ENCODE measurements around the gene SLC17A6. TPM values are rescaled to one million over a fixed set of nuclear protein-coding genes. Genes with fewer than 3 reads are reported as not detected.
A peak's percentile ranks its signal among the peaks of the same experiment; 100 is the strongest.

SLC17A6 gene
- polyA plus RNA-seq (2013, experiment 1 of 2), result 0.40 TPM
- 0.76 TPM for polyA plus RNA-seq (2013, experiment 2 of 2)

DNA sequence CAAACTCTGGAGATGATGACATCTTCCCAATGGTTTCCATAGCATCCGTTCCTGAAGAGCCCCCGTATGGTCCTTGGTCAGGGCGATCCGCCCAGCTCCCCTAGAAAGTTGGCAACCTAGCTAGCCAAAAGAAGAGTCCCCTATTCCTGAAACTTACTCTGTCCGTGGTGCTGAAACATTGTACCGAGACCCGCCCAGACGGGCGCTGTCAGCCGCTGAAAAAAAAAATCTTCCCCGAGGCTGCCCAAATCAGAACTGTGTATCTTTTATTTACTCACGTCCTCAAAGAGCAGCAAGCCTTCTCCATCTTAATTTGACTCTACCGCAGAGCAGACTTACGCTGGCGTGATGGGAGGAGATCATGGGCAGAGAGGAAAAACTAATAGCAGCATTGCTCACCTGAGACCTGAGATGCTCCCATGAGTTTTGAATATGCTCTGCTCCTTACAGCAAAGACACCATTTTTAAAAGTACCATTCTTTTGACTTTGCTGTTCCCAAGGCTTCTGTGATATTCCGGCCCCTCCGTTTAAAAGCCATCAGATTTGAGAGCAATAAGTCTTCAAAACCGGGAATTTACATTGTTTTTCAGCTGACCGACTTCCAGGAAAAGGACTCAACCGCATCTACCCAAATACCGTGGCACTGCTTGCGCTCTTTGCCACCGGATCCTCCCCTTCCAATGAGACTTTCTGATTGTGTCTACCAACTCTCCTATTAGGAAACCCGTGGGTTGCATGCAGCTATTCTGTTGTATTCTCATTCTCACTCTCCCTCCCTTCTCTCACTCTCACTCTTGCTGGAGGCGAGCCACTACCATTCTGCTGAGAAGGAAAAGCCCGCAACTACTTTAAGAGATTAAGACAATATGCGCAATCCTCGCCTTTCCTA, at the start of gene SLC17A6:
TSS of gene SLC17A6 (plus strand) at position 786 of the 890 bp plus-strand sequence. CDS start 153 bp downstream, outside the sequence.
- no peak within 1 kb of the TSS for H3K27ac ChIP-seq (ENCODE audit: low read depth, low read length)

DNA sequence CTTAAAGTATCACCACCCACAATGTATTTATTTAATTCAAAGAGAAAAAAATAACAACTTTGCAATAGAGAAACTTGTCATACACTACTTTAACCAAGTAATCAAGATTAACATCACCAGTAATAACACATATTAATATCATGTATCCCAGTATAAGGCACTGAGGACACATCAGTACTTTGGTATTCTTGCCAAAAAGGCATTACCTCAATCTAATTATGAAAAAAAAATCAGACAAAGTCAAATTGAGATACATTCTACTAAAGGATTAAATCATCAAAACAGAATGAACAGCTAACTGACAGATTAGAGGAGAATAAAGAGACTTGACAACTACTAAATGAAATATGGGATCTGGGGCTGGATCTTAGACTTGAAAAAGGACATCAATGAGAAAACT, 35.8 kb upstream of the SLC17A6 start:
- Histone ChIP-seq H3K4me3 (ENCODE audit: low read length) (no peak overlapping the region), H3K9ac (ENCODE audit: low read depth, low read length) (no peak overlapping the region), H3K27me3 (ENCODE audit: insufficient read depth, low read length) (no peaks in the 10 kb centered on the region), H3K4me1 (ENCODE audit: insufficient read depth, low read length) (no peaks in the 10 kb centered on the region), H3K9me3 (ENCODE audit: insufficient read depth, low read depth, low read length) (no peaks in the 10 kb centered on the region), H3K27ac (ENCODE audit: low read depth, low read length) (no peak overlapping the region), H3K36me3 (ENCODE audit: insufficient read depth, low read length) (no peaks in the 10 kb centered on the region)

More for the DNA sequence above, at the start of gene SLC17A6:
- WGBS, result 3% methylated on average over 28 of the region's 28 CpGs
- H3K9ac ChIP-seq (ENCODE audit: low read depth, low read length), result no peak within 1 kb of the TSS
- no peaks in the 10 kb centered on the region for H3K9me3 ChIP-seq (ENCODE audit: insufficient read depth, low read depth, low read length)
- H3K36me3 ChIP-seq (ENCODE audit: insufficient read depth, low read length), result no peaks in the 10 kb centered on the region
- peak within 1 kb of the TSS; percentile 41 for H3K4me3 ChIP-seq (ENCODE audit: low read length)
- peaks cover 35% of the 10 kb centered on the region for H3K4me1 ChIP-seq (ENCODE audit: insufficient read depth, low read length)
- peaks cover 64% of the 10 kb centered on the region for H3K27me3 ChIP-seq (ENCODE audit: insufficient read depth, low read length)

DNA sequence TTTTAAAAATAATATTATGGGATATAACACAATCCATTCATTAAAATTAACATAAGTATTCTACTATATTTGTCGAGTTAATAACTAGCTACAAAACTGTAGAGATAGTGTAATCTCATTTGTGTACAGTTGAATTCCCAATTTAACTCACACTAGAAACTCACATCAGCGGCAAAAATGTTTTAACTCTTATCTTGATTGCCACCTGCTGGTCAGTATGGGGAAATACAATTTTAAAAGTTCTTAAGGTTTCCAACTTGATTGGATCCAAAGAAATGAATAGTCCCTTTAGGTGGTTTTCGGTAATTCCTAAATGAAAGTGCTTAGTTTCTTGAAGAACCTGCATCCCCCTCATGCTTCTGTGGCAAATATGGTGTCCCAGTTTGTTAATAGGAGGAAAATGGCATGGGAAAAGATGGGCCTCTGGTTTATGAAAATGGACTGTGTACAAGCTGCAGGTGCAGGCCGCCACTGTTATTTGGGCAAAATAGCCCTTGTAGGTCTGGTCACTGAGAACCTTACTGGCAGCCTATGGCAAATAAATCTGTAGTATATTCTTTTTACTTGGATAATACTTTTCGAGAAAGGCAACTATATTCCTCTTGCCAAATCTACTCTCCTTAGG, 33.7 kb upstream of the SLC17A6 start:
- 62% methylated on average over 4 of the region's 5 CpGs for WGBS
- no peaks in the 10 kb centered on the region for H3K9me3 ChIP-seq (ENCODE audit: insufficient read depth, low read depth, low read length)
- no peaks in the 10 kb centered on the region for H3K36me3 ChIP-seq (ENCODE audit: insufficient read depth, low read length)
- H3K27me3 ChIP-seq (ENCODE audit: insufficient read depth, low read length), result no peaks in the 10 kb centered on the region
- H3K4me1 ChIP-seq (ENCODE audit: insufficient read depth, low read length), result no peaks in the 10 kb centered on the region
- H3K9ac ChIP-seq (ENCODE audit: low read depth, low read length), result no peak overlapping the region
- H3K27ac ChIP-seq (ENCODE audit: low read depth, low read length), result no peak overlapping the region
- no peak overlapping the region for H3K4me3 ChIP-seq (ENCODE audit: low read length)

DNA sequence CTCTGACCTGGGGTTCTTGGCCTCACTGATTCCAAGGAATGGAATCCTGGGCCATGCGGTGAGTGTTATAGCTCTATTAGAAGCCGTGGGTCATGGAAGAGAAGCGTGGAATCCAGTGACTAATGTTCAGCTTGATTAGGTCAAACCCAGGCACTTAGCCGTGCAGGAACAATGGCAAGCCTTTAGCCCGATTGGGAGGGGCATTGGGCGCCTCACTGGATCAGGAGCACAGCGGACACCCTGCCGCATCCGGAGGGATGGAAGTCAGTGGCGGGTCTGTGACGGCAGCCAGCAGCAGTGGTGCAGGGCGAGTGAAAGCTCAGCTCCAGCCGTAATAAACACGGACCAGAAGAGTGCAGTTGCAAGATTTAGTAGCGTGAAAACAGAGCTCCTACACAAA, 20.5 kb upstream of the SLC17A6 start:
- no peaks in the 10 kb centered on the region for H3K27me3 ChIP-seq (ENCODE audit: insufficient read depth, low read length)
- no peaks in the 10 kb centered on the region for H3K9me3 ChIP-seq (ENCODE audit: insufficient read depth, low read depth, low read length)
- no peaks in the 10 kb centered on the region for H3K4me1 ChIP-seq (ENCODE audit: insufficient read depth, low read length)
- H3K4me3 ChIP-seq (ENCODE audit: low read length), result no peak overlapping the region
- no peak overlapping the region for H3K9ac ChIP-seq (ENCODE audit: low read depth, low read length)
- no peaks in the 10 kb centered on the region for H3K36me3 ChIP-seq (ENCODE audit: insufficient read depth, low read length)
- H3K27ac ChIP-seq (ENCODE audit: low read depth, low read length), result no peak overlapping the region
- 96% methylated on average over 15 of the region's 15 CpGs for WGBS

DNA sequence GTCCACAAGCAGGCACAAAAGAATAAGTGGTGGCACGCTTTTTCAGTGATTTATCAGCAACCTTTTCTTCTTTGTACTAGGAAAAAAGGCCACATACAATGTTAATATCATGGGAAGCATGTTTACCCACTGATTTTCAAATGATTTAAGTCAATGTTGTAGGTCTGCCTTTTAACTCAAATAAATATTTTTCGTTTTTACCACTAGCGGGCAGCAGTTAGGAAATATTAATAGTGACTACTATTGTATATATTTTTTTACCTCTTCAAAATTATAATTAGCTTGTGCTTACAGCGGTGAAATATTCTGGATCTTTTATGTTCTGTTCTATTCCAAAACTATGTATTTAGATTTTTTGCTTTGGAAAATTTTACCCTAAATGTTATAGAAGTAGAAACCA, 6.4 kb upstream of the SLC17A6 start:
- Histone ChIP-seq H3K9me3 (ENCODE audit: insufficient read depth, low read depth, low read length) (no peaks in the 10 kb centered on the region), H3K27ac (ENCODE audit: low read depth, low read length) (no peak overlapping the region), H3K27me3 (ENCODE audit: insufficient read depth, low read length) (peaks cover 5% of the 10 kb centered on the region; the same call in 1 of the 2 replicates), H3K4me3 (ENCODE audit: low read length) (no peak overlapping the region), H3K36me3 (ENCODE audit: insufficient read depth, low read length) (no peaks in the 10 kb centered on the region), H3K9ac (ENCODE audit: low read depth, low read length) (no peak overlapping the region), H3K4me1 (ENCODE audit: insufficient read depth, low read length) (peaks cover 16% of the 10 kb centered on the region)
- WGBS, result 83% methylated on average over 1 of the region's 4 CpGs

DNA sequence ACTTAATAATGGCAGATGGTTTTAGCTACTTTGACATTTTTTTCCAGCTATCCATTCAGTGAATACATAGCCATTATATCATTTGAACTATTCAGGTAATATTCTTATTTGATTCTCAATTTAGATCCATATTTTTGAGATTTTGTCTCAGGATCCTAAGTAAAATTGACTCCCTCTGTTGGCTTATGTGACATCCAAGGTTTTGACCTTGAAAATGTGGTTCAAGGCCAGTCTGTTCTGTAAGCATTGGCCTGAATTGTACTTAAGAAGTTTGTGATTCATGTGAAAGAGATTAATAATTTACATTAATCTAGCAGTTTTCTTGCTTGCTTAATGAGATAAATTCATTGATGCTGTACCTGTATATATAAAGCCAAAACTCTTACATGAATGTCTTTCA, 1.6 kb upstream of the SLC17A6 start:
- Histone ChIP-seq H3K4me3 (ENCODE audit: low read length) (no peak overlapping the region), H3K4me1 (ENCODE audit: insufficient read depth, low read length) (peaks cover 35% of the 10 kb centered on the region), H3K9me3 (ENCODE audit: insufficient read depth, low read depth, low read length) (no peaks in the 10 kb centered on the region), H3K27ac (ENCODE audit: low read depth, low read length) (no peak overlapping the region), H3K27me3 (ENCODE audit: insufficient read depth, low read length) (peaks cover 52% of the 10 kb centered on the region), H3K36me3 (ENCODE audit: insufficient read depth, low read length) (no peaks in the 10 kb centered on the region), H3K9ac (ENCODE audit: low read depth, low read length) (no peak overlapping the region)

DNA sequence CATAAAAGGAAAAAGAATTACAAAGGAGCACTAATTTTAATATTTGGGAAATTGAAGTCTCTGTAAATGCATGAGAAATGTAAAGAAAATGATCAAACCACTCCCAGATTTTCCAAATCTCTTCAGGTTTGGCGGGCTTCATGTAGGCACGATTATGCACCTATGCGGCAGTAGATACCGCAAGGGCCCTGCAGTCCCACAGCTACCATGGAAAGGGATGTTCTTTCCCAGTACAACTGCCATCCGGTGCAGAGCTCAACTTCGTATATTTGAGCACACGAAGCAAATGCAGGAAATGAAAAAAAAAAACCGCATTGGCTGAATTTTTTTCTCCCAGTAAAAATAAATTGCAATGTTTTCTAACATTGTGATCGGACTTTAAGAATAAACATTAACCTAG, 1.4 kb downstream of the SLC17A6 start:
- Histone ChIP-seq H3K4me3 (ENCODE audit: low read length) (peak overlapping the region; percentile 52; the same call in 1 of the 2 replicates), H3K27ac (ENCODE audit: low read depth, low read length) (no peak overlapping the region), H3K9ac (ENCODE audit: low read depth, low read length) (no peak overlapping the region), H3K27me3 (ENCODE audit: insufficient read depth, low read length) (peaks cover 82% of the 10 kb centered on the region), H3K4me1 (ENCODE audit: insufficient read depth, low read length) (peaks cover 28% of the 10 kb centered on the region), H3K9me3 (ENCODE audit: insufficient read depth, low read depth, low read length) (no peaks in the 10 kb centered on the region), H3K36me3 (ENCODE audit: insufficient read depth, low read length) (no peaks in the 10 kb centered on the region)
- 36% methylated on average over 9 of the region's 9 CpGs for WGBS

DNA sequence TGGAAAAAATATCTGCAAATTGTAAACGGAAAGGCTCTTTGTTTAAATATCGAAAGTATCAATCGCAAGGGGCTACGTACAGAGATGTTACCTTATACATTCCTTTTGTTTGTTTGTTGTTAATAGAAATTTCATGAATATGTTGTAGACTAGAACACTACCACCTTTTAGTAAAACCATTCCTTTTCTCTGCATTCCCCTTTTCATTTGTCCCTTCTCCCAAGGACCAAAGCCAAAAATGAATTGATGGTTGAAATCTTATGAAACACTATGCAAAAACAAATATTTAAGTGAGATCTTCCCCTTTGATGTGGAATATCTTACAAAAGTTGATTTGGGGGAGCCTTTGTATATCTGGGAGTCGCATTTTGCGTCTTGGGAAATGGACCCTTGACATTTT, 2.1 kb downstream of the SLC17A6 start:
- Histone ChIP-seq H3K27ac (ENCODE audit: low read depth, low read length) (no peak overlapping the region), H3K4me3 (ENCODE audit: low read length) (peak overlapping the region; percentile 52), H3K9ac (ENCODE audit: low read depth, low read length) (no peak overlapping the region), H3K9me3 (ENCODE audit: insufficient read depth, low read depth, low read length) (no peaks in the 10 kb centered on the region), H3K36me3 (ENCODE audit: insufficient read depth, low read length) (no peaks in the 10 kb centered on the region), H3K4me1 (ENCODE audit: insufficient read depth, low read length) (peaks cover 29% of the 10 kb centered on the region), H3K27me3 (ENCODE audit: insufficient read depth, low read length) (peaks cover 88% of the 10 kb centered on the region)
- WGBS, result 37% methylated on average over 6 of the region's 6 CpGs

DNA sequence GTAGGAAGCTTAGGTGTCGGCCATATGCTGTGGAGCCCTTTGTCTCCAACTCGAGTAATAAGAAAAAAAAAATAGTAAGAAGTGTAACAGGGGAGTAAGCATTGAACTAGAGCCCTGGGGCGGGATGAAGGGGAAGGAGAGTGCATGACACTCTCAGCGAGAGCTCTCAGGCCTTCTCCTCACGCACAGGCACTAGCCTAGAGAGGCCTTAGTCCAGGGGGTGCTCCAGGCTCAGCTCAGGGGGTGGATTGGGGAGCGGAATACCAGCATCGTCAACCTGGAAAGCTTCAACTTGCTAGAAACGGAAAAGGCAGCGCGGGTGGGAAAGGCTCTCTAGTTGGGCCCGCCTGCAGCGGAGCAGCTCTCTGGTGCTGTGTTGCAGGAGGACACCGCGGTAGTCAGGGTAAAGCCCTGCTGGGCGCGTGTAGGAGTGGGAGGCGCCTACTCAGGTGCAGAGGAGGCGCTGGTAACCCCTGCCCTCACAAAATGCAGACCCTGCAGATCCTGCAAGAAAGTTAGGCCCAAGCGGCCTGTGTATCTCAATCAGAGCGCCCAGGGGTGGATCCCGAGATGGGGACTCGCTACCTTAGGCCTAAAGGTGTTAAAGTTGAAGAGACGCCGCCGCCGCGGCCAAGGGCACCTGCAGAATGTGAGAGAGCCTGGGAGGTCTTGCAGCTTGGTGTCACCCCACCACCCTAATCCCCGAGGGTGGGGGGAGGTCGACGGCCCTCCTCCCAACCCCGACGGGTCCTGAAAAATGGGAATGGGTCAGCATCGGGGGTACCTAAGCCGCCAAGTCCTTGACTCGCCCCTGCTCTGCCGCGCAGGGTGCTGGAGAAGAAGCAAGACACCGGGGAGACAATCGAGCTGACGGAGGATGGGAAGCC, 2.8 kb downstream of the SLC17A6 start:
- 35% methylated on average over 40 of the region's 40 CpGs for WGBS
- Histone ChIP-seq H3K27me3 (ENCODE audit: insufficient read depth, low read length) (peaks cover 95% of the 10 kb centered on the region), H3K4me3 (ENCODE audit: low read length) (peak overlapping the region; percentile 52), H3K27ac (ENCODE audit: low read depth, low read length) (no peak overlapping the region), H3K4me1 (ENCODE audit: insufficient read depth, low read length) (peaks cover 30% of the 10 kb centered on the region), H3K36me3 (ENCODE audit: insufficient read depth, low read length) (no peaks in the 10 kb centered on the region), H3K9ac (ENCODE audit: low read depth, low read length) (no peak overlapping the region), H3K9me3 (ENCODE audit: insufficient read depth, low read depth, low read length) (no peaks in the 10 kb centered on the region)

DNA sequence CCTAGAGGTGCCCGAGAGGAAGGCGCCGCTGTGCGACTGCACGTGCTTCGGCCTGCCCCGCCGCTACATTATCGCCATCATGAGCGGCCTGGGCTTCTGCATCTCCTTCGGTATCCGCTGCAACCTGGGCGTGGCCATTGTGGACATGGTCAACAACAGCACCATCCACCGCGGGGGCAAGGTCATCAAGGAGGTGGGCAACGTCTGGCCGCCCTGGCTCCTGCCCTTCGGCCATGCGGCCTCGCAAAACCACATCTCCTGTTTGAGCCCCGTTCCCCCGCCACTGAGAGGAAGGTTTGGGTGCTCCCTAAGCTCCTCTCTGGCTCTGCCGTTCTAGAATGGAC, 3.4 kb downstream of the SLC17A6 start:
- Histone ChIP-seq H3K9me3 (ENCODE audit: insufficient read depth, low read depth, low read length) (no peaks in the 10 kb centered on the region), H3K9ac (ENCODE audit: low read depth, low read length) (no peak overlapping the region), H3K27ac (ENCODE audit: low read depth, low read length) (no peak overlapping the region), H3K36me3 (ENCODE audit: insufficient read depth, low read length) (no peaks in the 10 kb centered on the region), H3K27me3 (ENCODE audit: insufficient read depth, low read length) (peaks cover 96% of the 10 kb centered on the region), H3K4me1 (ENCODE audit: insufficient read depth, low read length) (peaks cover 36% of the 10 kb centered on the region), H3K4me3 (ENCODE audit: low read length) (peak overlapping the region; percentile 52)
- 28% methylated on average over 23 of the region's 23 CpGs for WGBS
